HG03039 (cell line): ENCODE data around the gene MAB21L1.

Experiments
- ATAC-seq: cut with Tn5 transposase; IDR thresholded peaks from one replicate; pipeline ENCODE4 v1.9.1; 2021; ENCODE audit warnings: mild to moderate bottlenecking, moderate library complexity; ENCODE audit not compliant: unreplicated experiment

The MAB21L1 gene

DNA sequence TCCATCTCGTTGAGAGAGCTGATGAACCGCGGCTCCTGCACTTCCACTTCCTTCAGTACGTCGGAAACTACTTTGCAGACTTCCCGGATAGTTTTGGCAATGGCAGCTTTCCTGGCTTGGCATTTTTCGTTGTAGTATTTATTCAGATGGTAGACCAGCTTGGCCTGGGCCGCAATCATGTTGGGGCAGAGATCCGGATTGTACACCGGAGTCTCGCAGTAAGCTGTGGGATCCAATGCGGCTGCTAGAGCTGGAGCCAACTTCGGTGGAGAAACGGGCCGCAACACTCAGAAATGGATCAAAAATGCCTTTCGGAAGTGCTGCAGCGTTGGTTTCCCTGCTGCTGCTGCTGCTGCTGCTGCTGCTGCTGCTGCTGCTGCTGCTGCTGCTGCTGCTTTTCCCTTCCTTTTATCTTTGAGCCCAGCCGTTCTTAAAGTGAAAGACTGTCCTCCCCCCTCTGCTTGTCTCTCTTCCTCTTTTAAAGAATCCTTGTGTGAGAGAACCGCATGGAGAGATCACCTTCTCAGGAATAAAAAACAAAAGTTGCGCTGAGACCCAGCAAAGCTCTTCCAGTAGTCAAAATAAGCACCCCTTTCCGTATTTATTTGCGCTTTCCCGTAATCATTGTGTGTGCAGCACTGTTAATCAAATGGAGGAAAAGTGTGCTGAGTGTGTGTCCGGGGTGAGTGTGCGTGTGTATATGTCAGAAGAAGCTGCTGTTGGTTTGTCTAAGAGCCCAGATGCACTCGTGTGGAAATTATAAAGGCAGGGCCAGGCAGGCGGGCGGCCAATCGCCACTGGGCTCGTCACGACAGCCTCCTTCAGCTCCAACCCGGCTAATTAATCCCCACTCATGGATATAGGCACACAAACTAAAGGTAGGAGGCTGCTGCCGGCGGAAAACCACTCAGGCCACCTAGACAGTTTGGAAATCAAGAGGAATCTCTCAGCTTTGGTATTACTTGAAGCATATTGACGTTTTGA, at the start of gene MAB21L1:
TSS of gene MAB21L1 (minus strand) at position 730 of the 984 bp plus-strand sequence. CDS start at position 179, 551 bp downstream.
- no peak for ATAC-seq

DNA sequence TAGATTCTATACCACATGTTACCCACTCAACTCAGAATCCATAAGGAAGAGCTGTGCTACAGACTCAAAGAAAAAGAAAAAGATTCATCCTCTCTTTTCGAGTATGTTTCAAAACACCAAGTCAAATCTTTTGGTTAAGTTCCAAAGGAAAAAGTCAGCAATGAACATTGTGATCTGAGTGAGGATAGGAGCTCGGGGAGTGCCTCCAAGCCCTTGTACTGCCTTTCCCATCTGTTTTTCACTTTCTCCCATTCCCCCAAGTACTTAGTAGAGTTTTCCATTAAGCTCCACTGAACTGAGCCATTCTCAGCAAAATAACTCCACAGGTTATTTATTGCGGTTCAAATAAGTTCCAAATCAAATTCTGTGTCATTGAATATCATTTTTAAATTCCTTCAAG, 47.7 kb upstream of the MAB21L1 start:
- no peak for ATAC-seq

GRCh38 chr13:35518337-35518946, 42.0 kb upstream of the MAB21L1 start:
- no peak for ATAC-seq

- no peak for ATAC-seq
Measured at GRCh38 chr13:35514801-35515502, 38.5 kb upstream of the MAB21L1 start.

DNA sequence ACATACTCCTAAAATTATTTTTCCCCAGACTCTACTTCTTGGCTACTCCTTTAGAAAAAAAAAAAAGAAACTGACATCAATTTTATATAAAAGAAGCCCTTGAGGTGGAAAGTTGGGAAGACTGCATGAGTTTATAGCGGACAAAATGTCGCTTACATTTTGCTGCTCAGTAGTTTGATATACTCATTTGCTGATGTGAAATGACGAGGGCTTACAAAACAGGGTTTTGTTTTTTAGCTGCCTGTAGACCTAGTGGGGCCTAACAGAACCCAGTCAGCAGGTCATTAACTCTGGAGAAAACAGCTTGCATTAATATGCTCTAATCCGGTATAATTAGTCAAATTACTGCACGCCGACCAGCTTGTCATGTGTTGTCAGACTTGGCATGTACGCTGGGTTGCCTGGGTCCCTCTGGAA, 37.6 kb upstream of the MAB21L1 start:
- ATAC-seq: no peak

- ATAC-seq: no peak
Measured at GRCh38 chr13:35512271-35512920, 35.9 kb upstream of the MAB21L1 start.

- ATAC-seq: no peak
Measured at GRCh38 chr13:35502456-35502855, 26.0 kb upstream of the MAB21L1 start.

DNA sequence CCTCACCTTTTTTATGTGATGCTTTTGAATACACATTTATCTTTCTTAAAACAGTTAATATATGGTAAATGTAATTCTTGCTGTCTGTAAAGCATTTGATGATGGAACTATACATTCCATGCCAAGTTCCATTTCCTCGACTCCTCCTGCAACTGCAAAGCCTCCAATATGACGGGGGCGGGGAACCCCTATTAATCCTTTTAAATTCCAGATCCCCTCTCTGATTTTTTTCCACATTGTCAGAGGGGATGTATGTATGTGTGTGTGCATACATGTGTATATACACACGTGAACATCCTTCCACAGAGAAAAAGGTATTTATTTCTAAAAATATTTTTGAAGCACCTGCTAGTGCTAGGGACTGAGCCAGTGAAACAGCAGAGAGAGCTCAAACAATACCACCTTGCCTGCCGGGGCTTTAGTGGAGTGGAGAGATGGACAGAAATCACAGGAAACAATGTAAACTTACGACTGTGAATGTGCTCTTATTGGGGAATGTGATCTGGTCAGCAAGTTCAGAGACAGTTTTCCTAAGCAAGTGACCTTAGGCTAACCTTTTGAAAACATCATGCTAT, 25.3 kb upstream of the MAB21L1 start:
- no peak for ATAC-seq

DNA sequence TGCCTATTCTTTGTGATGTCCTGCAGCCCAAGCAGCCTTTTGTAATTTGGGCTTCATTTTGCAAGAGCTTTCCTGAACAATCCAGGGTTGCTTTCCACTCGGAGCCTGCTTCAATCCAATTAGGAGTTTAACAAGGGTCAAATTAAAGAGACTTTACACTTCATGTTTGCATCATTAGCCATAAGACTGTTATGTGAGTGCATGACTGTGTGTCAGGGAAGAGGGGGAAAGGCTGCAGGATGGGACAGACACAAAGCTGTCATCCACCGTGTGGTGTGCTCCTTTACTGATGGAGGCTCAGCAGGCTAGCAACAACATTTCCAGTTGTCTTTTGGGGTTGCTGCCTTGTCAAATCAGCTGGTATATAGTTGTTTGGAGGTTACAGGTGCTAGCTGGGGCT, 23.7 kb upstream of the MAB21L1 start:
- no peak for ATAC-seq

DNA sequence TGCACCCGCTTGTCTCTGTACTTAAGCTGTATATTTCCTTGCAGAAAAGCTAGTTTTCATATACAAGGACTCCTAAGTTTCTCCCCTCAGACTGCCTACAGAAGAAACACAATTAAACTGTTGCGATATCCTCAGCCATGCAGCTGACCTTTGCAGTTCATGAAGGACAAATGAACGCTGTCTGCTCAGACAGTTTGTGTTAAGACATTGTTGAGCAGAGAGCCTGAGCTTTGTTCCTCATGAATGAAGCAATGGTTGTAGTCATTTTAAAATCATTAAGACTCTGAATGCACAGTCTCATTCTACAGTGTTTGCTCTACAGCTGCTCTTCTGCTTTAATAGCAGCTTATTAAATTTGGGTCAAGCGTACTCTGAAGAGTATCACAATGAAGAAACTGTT, 23.2 kb upstream of the MAB21L1 start:
- ATAC-seq: no peak

DNA sequence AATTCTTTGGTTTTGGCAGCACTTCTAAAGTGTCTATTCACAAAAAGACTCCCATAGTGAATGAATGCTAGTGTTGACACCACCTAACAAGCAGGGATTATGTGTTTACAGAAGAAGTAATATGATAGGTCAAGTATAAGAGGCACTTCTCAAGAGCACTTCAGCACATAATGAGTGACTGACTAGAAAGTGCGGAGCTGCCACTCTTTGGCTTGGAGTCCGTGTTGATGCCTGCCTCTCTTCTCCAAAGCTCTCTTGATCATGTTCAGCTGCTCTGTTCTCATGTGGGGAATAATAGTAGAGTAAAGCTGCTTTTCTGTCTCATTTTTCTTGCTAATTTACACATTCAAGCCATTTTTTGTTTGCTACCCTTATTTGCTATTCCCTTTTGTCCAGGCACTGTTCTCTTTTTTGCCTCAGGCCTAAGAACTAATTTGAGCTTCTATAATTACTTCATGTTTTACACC, 22.7 kb upstream of the MAB21L1 start:
- ATAC-seq: no peak

- ATAC-seq: no peak
Measured at GRCh38 chr13:35498231-35498630, 21.7 kb upstream of the MAB21L1 start.

GRCh38 chr13:35496761-35497386, 20.4 kb upstream of the MAB21L1 start:
- no peak for ATAC-seq

DNA sequence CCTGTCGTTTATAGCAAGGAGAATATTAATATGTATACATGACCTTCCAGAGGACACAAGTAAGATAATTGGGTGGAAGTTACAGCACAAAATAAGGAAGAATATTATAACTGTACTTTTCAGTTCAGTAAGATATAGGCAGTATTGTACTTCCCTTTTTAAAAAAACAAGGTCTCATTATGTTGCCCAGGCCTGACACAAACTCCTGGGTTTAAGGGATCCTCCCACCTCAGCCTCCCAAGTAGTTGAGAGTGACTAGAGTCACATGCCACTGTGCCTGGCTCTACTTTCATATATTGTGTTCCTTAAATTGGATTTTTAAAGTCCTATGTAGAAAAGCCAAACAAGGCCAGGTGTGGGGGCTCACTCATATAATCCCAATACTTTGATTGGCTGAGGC, 19.5 kb upstream of the MAB21L1 start:
- ATAC-seq: no peak

DNA sequence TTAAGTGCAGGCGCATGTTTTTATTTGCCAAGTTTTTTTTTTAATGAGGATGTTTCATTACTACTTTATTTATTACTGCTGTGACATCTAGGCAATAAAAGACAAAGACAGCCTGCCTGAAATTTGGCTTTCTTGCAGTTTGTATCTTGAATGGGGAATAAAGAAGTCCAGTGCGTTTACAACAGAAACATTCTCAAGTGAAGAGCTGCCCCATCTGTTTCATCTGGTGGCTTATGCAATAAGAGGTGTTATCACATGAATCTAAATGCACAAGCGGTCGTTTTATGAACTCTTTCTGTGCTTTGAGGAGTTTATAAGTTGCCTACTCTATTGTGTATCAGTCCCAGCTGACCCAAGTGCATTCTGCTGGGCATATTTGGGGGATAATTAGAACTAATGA, 12.6 kb upstream of the MAB21L1 start:
- ATAC-seq: no peak

DNA sequence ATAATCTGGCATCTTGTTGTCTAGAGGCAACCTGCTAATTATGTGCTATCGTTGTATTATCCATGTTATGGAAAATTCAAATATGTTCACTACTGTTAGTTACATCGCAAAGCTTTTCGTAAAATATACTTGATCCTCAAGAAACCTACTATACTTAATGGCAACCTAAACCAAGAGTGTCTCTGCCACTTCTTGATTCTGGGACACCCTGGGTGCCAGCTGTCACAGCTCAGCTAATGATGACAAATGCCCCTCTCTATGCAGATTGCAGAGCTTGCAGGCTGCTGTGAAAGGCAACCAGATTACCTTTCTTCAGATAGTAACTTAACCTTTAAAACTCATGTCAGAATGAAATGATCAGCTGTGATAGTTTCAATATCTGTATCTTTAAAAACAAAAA, 8.9 kb upstream of the MAB21L1 start:
- no peak for ATAC-seq

GRCh38 chr13:35484384-35484783, 7.9 kb upstream of the MAB21L1 start:
- ATAC-seq: no peak

GRCh38 chr13:35483761-35484160, 7.3 kb upstream of the MAB21L1 start:
- ATAC-seq: no peak

GRCh38 chr13:35482527-35482926, 6.0 kb upstream of the MAB21L1 start:
- ATAC-seq: no peak

- no peak for ATAC-seq
Measured at GRCh38 chr13:35481777-35482176, 5.3 kb upstream of the MAB21L1 start.
